BE2C (cell line): ENCODE data around the gene DNASE2.

Source experiments
- DNase-seq: peaks from one replicate; pipeline ENCODE4 v3.0.0-alpha.2; 2020
- H3K27me3 ChIP-seq: fragments of 250-450 bp; sonication (Bioruptor Pico); 2 replicates; pipeline ENCODE4 v1.5.1; 2020; ENCODE audit warnings: mild to moderate bottlenecking
- H3K36me3 ChIP-seq: fragments of 250-450 bp; sonication (Bioruptor Pico); 2 replicates; pipeline ENCODE4 v1.5.1; 2020; ENCODE audit warnings: mild to moderate bottlenecking
- H3K4me1 ChIP-seq: fragments of 250-450 bp; sonication (Bioruptor Pico); 2 replicates; pipeline ENCODE4 v1.5.1; 2020
- H3K4me3 ChIP-seq: 2 replicates; pipeline ENCODE4 v1.5.1; 2011; ENCODE audit warnings: low read depth, low read length
- H3K9me3 ChIP-seq: fragments of 250-450 bp; sonication (Bioruptor Pico); 2 replicates; pipeline ENCODE4 v1.5.1; 2020
- TF ChIP-seq, protein P1 (sequence below): IDR thresholded peaks from 2 replicates; pipeline ENCODE4 v1.5.1; 2012; ENCODE audit warnings: mild to moderate bottlenecking, low read depth, low read length

The DNASE2 gene

DNA sequence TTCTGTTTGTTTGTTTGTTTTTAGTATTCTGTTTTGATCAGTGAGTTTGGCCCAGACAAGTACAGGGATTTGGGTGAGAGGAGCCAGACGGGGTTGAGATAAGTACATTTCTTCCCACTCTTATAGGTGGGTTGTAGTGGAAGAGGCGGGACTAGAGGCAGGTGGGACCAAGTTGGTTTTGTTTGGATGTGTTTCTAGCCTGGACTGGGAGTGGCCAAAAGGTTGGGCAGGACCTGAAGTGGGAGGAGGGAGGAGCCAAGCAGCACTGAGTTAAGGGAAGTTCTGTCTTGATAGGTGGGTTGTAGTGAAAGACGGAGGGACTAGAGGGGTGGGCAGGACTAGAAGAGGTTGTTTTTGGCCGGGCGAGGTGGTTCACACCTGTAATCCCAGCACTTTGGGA, 9.0 kb downstream of the DNASE2 start:
- Histone ChIP-seq H3K36me3 (peaks cover 42% of the 10 kb centered on the region), H3K9me3 (no peaks in the 10 kb centered on the region), H3K4me1 (no peaks in the 10 kb centered on the region), H3K4me3 (no peak overlapping the region), H3K27me3 (no peaks in the 10 kb centered on the region)
- no peak for DNase-seq
- TF ChIP-seq, protein P1, sequence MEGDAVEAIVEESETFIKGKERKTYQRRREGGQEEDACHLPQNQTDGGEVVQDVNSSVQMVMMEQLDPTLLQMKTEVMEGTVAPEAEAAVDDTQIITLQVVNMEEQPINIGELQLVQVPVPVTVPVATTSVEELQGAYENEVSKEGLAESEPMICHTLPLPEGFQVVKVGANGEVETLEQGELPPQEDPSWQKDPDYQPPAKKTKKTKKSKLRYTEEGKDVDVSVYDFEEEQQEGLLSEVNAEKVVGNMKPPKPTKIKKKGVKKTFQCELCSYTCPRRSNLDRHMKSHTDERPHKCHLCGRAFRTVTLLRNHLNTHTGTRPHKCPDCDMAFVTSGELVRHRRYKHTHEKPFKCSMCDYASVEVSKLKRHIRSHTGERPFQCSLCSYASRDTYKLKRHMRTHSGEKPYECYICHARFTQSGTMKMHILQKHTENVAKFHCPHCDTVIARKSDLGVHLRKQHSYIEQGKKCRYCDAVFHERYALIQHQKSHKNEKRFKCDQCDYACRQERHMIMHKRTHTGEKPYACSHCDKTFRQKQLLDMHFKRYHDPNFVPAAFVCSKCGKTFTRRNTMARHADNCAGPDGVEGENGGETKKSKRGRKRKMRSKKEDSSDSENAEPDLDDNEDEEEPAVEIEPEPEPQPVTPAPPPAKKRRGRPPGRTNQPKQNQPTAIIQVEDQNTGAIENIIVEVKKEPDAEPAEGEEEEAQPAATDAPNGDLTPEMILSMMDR: no peak

DNA sequence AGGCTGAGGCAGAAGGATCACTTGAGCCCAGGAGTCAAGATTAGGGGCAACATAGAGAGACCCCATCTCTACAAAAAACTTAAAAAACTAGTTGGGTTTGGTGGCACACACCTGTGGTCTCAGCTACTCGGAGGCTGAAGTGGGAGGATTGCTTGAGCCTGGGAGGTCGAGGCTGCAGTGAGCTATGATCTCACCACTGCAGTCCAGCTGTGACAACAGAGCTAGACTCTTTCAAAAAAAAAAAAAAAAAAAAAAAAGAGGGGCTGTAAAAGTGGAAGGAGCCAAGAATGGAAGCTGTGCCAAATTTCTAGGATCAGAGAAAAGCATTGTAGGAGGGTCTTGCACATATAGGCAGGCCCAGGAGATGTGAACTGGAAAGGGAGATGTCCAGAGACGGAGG, 9.6 kb downstream of the DNASE2 start:
- H3K9me3 ChIP-seq: no peaks in the 10 kb centered on the region
- H3K36me3 ChIP-seq: peaks cover 42% of the 10 kb centered on the region
- DNase-seq: no peak
- TF ChIP-seq, protein P1: no peak
- H3K4me1 ChIP-seq: no peaks in the 10 kb centered on the region
- H3K4me3 ChIP-seq: no peak overlapping the region
- H3K27me3 ChIP-seq: no peaks in the 10 kb centered on the region

DNA sequence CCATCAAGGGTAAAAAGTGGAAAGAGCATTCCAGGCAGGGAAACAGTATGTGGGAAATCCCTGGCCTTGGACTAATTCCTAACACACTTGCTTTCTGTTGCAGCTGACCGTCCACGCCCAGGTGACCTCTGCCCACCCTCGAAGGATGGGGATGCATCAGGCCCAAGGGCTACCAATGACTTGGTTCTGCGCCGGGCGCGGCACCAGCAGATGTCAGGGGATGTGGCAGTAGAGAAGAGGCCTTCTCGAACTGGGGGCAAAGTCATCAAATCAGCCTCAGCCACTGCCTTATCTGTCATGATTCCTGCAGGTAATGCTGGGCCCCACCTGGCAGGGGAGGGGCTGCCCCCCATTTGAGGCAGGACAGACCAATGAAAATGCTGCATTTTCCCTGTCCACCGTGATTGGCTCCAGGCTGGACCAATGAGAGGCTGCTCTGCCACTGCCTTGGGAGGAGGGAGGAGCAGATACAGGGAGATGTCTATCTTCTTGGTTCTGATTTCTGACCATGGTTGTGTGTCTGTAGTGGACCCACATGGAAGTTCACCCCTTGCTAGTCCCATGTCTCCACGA, 12.6 kb downstream of the DNASE2 start:
- Histone ChIP-seq H3K4me1 (no peaks in the 10 kb centered on the region), H3K4me3 (no peak overlapping the region), H3K36me3 (peaks cover 28% of the 10 kb centered on the region), H3K9me3 (no peaks in the 10 kb centered on the region), H3K27me3 (no peaks in the 10 kb centered on the region)
- TF ChIP-seq, protein P1: no peak
- DNase-seq: no peak

DNA sequence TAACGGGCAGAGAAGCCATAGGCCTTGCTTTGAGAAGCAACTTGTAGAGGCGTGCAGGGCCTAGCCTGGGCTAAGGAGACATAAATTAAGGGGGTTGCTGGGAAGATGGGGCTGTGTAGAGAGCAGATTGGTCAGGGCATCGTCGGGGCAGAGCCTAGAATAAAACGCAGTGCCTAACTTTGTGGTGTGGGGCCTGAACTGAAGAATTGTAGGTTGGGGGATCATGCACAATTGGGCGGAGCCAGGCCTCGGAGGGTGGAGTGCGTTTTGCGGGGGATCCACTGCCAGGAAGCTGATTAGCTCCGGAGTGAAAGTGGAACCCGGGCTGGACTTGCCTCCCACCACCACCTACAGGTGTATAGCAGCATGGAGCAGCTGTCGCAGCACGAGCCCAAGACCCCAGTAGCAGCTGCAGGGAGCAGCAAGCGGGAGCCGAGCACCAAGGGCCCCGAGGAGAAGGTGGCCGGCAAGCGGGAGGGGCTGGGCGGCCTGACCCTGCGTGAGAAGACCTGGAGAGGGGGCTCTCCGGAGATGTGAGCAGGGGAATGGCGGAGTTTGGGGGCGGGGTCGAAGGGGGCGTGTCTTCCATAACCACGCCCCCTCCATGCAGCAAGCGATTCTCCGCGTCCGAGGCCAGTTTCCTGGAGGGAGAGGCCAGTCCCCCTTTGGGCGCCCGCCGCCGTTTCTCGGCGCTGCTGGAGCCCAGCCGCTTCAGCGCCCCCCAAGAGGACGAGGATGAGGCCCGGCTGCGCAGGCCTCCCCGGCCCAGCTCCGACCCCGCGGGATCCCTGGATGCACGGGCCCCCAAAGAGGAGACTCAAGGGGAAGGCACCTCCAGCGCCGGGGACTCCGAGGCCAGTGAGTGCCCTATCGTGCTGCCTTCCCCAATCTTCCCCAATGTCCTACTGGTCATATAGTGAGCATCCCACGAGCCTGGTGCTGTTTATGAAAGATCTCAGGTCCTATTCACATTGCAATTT, 13.8 kb downstream of the DNASE2 start:
- TF ChIP-seq, protein P1: no peak
- H3K9me3 ChIP-seq: no peaks in the 10 kb centered on the region
- no peaks in the 10 kb centered on the region for H3K27me3 ChIP-seq
- H3K4me3 ChIP-seq: no peak overlapping the region
- H3K36me3 ChIP-seq: peaks cover 21% of the 10 kb centered on the region
- DNase-seq: no peak
- no peaks in the 10 kb centered on the region for H3K4me1 ChIP-seq

DNA sequence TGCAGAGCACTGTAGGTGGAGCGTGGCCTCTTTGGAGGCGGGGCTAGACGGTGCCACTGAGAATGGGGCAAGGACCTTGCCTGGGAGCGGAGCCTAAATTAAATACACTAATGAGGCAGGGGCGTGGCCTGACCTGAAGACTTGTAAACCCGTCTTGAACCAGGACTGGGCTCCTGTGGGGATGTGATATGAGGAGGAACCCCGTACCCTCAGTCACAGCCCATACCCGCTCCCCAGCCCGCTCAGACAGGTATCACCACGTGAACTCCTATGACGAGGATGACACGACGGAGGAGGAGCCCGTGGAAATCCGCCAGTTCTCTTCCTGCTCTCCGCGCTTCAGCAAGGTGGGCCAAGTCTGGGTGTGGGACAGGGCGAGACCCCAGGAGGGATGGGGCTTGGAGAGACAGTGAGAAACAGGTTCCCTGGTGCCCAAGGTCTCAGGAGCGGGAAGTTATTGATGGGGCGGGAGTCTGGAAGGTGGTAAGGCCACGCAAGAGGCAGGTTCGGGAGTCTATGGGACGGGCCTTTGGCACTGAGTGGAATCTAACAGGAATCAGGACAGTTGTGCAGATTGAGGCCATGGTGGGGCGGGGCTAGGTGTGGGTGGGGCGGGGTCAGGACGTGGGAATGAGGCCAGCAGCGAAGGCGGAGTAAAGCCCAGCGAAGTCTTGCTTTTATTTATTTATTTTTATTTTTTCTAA, 14.7 kb downstream of the DNASE2 start:
- Histone ChIP-seq H3K36me3 (peaks cover 21% of the 10 kb centered on the region), H3K4me3 (no peak overlapping the region), H3K27me3 (no peaks in the 10 kb centered on the region), H3K9me3 (no peaks in the 10 kb centered on the region), H3K4me1 (no peaks in the 10 kb centered on the region)
- TF ChIP-seq, protein P1: no peak
- DNase-seq: no peak
